Amygdala (tissue), 56 donors: ENCODE results near the gene HOXA7.

Experiments used
- DNase-seq, 56 donors: peaks; one replicate each; lab custom pipeline; 2025; lab: John Stamatoyannopoulos, UW

Gene HOXA7

GRCh38 chr7:27149842-27150567, 6.5 kb downstream of the HOXA7 start:
- DNase-seq, result no peak

DNA sequence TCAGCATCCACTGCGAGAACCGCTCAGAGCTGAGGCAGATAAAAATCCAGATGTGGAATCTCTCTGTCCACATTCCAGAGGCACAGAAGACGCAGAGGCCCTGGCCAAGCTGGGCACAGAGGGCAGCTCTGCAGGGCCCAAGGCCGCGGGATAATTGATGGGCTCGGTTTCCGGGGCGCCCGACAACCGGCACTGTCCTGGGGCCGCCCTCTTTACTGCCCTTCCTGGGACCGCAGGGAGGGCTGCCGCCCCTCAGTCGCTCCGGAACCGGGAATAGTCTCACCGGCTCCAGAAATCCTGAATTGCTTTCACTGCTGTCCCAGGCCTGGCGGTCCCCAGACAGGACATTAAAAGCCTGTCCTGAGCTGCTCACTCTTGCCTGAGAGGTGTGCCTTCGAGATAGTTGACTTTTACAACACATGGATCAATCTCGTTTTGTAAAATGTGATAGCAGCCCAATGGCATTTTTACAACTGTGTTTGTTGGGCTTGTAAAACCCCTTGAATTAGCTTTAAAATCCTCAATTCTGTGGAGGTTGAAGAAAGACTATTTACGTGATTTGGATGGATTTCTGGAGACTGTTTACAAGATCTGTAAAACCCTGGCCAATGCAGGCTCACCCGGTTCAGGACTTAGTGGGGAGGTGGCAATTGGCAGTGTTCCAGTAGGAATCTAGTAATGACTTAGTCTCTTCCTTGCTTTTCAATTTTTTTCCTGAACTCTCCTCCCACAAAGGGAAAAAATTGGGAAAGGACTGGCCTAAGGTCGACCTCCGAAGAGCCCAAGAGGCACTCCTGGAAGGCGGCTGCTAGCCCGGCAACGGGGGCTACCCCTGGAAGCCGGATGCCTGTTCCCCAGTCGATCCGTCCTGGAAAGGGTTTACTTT, 7.5 kb downstream of the HOXA7 start:
- DNase-seq, result no peak

- no peak for DNase-seq
These were observed 8.3 kb downstream of the HOXA7 start for GRCh38 chr7:27148031-27148755.

DNA sequence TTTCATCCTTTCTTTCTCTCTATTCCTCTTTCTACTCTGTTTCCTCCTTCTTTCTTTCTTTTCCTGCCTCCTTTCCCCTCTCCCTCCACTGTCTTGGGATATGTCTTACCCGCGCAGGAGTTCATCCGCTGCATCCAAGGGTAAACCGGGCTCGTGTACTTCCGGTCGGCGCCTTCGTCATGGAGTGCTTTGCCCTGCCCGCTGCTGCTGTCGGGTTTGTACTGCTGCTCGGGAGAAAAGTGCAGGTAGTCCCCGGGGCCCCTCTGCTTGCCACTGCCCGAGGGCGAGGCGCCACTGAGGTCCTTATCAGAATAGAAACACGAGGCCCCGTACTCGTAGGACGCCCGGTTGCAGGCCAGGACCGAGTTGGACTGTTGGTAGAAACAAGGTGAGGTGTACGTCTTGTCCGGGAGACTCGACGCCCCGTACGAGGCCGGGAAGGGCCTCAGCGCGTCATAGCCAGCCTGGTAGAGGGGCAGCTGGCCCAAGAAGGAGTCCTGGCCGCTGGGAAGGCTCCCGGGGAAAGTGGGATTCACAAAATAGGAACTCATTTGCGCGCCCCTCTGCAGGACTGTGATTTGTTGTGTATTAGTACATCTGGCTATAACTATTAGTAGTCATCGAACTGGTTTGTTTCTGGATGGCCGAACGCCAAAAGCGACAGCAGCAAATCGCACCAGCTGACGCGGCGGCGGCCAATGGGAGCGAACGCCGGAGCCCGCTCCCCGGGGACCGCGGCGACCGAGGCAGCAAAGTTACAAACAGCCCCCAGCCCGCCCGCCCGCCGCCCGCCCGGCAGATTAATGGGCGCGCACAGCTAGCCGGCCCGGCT, 9.1 kb downstream of the HOXA7 start, which contains the start of gene HOXA6:
HOXA6 (minus strand) TSS at position 576 of the 832 bp plus-strand sequence; CDS start at position 551, 25 bp downstream.
- no peak for DNase-seq

- DNase-seq, result no peak
These were observed 9.8 kb downstream of the HOXA7 start for GRCh38 chr7:27146491-27147198.

DNA sequence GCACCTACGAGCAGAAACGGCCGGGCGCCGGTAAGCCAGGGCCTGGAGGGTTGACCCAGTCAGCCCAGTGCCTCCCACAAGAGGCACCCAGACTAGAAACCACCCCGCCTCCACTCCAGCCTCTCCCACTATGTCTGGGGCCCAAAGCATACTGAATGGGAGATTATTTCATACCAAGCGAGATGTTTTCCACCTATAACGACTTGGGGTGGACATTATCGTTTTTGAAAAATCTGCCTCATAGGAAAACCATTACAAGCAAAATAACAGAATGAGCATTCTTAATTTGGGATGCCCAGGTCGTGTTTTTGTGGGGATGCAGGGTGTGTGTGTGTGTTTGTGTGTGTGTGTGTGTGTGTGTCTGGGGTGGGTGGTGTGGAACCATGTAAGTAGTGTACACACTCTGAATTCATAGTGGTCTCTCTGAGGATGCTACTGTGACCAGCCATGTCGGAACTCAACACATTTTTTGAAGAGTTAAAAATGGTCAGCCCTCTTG, 10.5 kb downstream of the HOXA7 start:
- no peak for DNase-seq

DNA sequence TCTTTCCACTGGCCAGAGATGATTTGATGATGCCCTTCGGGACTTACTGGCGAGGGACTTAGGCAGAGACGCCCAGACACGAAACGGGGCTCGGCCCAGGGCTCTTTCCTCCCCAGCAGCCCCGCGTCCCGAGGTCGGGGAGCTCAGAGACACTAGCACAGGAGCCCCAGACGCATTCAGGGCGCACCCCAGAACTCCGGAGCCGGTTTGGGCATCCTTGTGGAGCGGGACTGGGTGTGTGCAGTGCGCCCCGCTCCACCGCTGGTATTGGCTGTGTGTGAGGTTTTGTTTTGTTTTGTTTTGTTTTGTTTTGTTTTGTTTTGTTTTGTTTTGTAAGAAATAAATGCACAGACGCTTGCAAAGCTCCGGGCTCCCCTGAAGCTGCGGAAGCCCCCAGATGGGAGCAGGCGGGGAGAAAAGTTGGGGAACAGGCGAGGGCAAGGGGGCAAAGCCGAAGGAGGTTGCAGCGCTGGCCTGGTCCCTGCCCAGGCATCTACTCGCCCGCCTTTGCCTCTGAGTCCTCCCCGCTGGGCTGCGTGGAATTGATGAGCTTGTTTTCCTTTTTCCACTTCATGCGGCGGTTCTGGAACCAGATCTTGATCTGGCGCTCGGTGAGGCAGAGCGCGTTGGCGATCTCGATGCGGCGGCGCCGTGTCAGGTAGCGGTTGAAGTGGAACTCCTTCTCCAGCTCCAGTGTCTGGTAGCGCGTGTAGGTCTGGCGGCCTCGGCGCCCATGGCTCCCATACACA, 11.1 kb downstream of the HOXA7 start:
- DNase-seq, result no peak

- DNase-seq, result no peak
These were observed 11.7 kb downstream of the HOXA7 start for GRCh38 chr7:27144781-27145164.

DNA sequence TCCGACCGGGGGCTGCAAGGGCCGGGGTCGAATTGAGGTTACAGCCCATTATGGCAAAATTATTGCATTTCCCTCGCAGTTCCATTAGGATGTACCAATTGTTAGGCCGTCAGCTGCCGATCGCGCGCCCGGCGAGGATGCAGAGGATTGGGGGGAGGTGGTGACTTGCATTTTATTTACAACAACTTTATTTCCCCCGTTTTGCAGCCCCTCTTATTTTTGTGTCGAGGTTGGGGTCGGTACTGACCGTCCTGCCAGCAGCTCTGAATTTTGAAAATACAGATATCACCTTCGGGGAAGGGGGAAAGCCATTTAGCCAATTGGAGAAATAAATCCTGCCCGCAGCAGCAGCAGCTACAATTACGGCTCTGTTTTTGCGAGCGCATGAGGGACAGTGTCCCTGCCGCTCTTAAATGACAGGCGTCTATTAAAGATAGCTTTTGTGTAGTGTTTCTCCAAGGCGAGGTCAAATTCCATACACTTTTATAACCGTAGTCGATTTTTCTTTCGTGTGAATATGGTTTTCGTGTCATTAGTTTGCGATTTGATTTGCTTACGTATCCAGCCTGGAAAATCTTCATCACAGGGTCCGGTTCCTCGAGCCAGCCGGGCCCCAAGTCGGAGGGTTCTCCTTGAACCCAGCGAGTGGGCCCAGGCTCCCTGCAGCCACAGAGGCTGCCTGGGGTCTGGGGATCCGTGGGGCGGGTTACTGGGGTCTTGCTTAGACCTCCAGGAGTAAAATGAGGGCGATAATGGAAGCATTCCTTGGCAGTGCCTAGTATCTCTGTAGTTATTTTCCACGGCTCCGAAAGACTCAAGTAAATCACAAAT, 12.3 kb downstream of the HOXA7 start:
- no peak for DNase-seq

DNA sequence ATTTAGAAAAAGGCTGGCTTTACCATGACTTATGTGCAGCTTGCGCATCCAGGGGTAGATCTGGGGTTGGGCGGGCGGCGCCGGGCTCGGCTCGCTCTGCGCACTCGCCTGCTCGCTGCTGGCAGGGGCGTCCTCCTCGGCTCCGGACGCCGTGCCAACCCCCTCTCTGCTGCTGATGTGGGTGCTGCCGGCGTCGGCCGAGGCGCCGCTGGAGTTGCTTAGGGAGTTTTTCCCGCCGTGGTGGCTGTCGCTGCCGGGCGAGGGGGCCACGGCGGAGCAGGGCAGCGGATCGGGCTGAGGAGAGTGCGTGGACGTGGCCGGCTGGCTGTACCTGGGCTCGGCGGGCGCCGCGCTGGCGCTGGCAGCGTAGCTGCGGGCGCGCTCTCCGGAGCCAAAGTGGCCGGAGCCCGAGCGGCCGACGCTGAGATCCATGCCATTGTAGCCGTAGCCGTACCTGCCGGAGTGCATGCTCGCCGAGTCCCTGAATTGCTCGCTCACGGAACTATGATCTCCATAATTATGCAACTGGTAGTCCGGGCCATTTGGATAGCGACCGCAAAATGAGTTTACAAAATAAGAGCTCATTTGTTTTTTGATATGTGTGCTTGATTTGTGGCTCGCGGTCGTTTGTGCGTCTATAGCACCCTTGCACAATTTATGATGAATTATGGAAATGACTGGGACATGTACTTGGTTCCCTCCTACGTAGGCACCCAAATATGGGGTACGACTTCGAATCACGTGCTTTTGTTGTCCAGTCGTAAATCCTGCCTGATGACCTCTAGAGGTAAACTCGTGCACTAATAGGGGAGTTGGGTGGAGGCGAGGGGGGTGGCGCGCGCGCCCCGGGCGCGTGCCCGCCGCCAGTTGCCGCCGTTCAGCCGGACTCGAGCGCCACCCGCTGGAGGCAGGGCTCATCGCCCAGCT, 13.2 kb downstream of the HOXA7 start, which contains the start of gene HOXA5:
HOXA5 (minus strand) TSS at position 659 of the 927 bp plus-strand sequence; CDS start at position 585, 74 bp downstream.
- no peak for DNase-seq

DNA sequence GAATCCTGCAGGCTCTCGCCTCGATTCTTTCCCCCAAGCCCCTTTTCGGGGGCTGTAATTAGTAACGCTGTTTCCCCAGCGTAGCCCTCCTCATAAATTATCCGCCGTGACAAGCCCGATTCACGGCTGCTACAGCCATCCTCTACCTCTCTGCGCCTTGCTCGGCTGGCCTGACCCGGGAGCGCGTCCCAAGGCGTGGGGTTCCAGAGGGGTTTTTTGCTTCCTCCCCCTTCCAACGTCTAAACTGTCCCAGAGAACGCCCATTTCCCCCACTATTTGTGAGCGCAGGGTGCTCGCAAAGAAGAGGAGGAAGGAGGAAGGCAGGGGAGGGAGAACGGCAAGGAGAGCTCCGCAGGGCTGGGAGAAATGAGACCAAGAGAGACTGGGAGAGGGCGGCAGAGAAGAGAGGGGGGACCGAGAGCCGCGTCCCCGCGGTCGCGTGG, 13.9 kb downstream of the HOXA7 start:
- no peak for DNase-seq

DNA sequence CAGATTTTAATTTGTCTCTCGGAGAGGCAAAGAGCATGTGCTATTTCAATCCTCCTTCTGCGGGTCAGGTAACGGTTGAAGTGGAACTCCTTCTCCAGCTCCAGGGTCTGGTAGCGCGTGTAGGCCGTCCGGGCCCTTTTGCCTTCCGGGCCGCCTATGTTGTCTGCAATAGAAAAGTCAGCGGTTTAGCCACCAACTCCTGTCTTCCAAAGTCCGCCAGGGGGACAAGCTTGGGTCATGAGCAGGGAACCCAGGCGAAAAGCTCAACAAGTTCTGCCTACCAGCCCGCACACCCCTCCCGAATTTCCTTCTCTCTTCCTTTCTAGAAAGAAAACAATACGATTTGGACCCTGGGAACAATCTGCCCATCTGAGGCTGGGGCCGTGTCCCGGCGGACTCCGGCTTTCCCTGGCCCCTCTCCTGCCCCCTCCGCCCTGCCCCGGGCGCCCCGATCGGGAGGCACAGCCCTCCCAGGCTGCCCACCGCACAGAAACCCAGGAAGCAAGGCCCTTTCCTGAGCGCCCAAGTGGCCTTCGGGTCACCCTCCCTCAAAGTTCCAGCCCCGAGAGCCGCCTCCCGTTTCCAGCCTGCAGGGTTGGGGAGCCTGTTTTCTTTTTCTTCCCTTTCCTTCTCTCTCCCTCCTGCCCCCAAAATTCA, 14.4 kb downstream of the HOXA7 start:
- no peak for DNase-seq

DNA sequence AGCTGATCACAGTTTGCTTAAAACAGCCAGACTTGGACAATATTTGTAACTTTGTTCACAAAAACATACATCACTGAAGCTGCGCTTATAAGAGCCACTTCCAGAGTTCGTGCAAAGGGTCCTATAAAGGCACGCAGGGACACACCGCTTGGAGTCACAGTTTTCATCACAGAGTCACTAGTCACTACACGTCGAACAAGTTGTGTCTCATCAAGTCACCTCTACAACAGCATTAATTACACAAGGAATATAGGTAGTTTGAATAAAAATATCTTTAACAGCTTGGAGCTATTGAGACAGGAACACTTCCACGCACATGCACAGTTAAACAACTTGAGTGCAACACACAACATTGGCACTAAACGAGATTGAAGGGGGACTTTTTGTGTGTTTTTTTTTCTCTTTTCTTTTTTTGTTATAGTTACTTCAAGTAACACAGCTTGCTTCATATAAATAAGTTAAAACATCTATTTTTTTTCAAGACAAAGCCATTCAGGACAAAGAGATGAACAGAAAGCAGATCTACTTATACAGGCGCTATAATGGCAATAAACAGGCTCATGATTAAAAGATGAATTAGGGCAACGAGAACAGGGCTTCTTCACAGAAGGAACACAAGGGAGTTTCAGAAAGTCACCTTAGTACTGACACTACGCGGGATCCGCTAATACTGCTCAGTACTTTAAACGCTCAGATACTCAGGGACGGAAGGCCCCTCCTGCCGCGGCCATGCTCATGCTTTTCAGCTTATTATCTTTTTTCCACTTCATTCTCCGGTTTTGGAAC, 15.1 kb downstream of the HOXA7 start:
- no peak for DNase-seq

DNA sequence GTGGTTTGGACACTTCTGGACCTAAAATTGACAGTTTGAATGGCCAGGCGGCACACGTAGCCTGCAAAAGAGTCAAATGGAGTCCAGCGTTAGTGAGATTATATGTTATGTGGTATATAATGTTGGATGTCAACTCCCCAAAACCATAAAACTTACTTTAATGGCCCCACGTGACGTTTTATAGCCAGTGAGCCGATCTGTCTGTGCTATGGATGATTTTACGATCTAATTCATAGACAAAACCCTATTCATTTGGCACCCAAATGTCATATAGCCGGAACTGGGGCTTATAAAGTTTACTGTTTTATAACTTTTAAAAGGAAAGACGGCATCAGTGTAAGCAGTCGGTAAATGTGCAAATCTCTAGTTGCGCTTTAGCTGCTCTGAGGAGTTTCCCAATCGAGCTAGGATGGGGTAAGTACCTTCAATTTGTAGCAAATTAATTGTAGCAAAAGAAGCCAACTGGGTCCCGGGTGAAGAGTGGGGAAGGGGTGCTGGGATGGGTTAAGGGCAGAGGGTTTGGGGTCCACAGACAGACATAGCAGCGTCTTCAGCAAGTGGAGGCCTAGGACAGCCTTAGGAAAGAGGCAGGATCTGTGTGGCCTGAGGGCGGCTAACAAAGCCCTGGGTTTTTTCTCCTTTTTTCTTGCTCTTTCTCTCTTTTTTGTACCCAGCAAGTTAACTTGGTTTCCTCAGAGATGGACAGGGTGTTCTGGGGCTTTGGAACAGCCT, 16.2 kb downstream of the HOXA7 start:
- no peak for DNase-seq
